Measurements from ENCODE around the gene PRSS33. TPM values are rescaled to one million over a fixed set of nuclear protein-coding genes. Genes with fewer than 3 reads are reported as not detected.

Gene PRSS33
- total RNA-seq, 1 donor from 2014 or later, result 0.23 TPM

DNA sequence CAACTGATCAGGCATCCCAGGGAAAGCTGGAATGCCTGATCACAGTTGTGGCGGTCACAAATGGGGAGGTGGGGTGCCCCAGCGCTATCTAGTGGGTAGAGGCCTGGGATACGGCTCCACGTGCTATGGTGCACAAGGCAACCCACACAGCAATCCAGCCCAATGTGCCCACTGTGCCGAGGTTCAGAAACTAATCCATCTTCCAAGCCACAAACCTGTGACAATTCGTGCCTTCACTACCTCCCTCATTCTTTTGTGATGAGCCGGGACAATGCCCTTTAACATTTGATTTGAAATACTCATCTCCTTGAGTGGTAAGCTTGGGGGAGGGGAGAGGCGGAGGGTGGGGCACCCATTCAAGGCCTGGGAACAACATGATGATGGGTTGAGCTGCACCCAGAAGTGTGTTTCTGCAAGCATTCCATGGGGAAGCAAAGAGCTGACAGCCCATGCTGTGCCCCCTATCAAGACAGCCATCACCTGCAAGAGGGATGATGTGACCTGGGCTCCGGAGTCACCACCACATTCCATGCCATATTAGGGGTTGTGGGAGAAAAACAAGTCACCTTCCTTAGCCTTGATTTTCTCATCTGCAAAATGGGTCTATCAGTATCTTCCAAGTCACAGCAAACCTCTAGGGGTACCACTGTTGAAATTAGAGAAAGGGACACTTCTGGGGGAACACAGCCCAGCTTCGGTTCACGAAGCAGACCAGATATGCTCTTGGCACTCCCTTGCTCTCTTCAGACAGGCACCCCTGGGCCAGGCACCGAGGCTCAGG is 14.0 kb downstream of the PRSS33 start:
- no peak for DNase-seq (ENCODE audit: low read depth, low spot score)
- H3K9me3 Mint-ChIP-seq, result no peaks in the 10 kb centered on the region
- TF ChIP-seq, protein P1, sequence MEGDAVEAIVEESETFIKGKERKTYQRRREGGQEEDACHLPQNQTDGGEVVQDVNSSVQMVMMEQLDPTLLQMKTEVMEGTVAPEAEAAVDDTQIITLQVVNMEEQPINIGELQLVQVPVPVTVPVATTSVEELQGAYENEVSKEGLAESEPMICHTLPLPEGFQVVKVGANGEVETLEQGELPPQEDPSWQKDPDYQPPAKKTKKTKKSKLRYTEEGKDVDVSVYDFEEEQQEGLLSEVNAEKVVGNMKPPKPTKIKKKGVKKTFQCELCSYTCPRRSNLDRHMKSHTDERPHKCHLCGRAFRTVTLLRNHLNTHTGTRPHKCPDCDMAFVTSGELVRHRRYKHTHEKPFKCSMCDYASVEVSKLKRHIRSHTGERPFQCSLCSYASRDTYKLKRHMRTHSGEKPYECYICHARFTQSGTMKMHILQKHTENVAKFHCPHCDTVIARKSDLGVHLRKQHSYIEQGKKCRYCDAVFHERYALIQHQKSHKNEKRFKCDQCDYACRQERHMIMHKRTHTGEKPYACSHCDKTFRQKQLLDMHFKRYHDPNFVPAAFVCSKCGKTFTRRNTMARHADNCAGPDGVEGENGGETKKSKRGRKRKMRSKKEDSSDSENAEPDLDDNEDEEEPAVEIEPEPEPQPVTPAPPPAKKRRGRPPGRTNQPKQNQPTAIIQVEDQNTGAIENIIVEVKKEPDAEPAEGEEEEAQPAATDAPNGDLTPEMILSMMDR (conservative IDR thresholded peaks at IDR 0.05), result no peak
- peaks cover 28% of the 10 kb centered on the region for H3K4me1 Mint-ChIP-seq
- peaks cover 14% of the 10 kb centered on the region for H3K27me3 Mint-ChIP-seq (ENCODE audit: low read depth)
- H3K4me3 Mint-ChIP-seq, result peak overlapping the region; percentile 96
- H3K27ac Mint-ChIP-seq (ENCODE audit: unreplicated experiment), result no peak overlapping the region
- peaks cover 17% of the 10 kb centered on the region for H3K36me3 Mint-ChIP-seq (ENCODE audit: low read depth)

DNA sequence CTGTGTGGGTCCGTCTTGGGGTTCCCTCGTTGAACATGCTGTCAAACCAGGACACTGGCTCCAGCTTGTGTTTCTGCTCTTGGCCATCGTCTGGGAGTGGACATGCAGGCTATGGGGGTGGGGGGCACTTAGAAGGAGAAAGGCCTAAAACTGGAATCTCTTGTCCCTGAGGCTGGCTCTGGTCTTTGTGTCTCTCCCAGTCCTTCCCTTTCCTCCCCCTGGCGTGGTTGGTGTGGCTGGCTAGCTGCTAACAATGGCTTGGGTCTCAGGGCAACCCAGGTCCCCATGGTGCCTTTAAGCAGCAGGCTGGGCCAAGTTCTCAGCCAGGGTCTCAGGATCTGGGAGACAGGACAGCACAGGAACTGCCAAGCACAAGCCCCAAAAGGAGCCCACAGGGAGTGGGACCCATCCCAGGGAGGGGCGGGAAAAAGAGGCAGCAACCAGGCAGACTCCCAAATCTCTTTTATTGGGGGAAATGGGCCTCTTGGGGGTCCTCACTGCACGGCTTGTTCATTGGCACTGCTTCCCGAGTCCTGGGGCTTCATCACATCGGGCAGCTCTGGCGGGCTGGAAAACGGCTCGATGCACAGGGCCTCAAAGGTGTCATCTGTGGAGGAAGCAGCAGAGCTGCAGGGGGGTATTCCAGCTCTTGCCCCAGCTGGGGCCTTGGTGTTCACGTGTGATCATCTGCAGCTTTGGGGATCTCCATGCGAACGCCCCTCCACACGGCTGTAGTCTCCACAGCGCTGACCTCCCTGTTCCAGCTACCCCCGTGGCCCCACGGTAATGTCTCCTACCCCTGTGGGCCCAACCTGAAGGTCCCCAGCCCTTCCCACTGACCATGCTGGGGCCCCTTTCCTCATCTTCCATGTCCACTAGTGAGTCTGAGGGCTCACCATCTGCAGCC is 15.6 kb downstream of the PRSS33 start:
- Mint-ChIP-seq H3K9me3 (no peaks in the 10 kb centered on the region), H3K4me3 (peak overlapping the region; percentile 96), H3K27me3 (ENCODE audit: low read depth) (peaks cover 14% of the 10 kb centered on the region), H3K36me3 (ENCODE audit: low read depth) (peaks cover 23% of the 10 kb centered on the region), H3K4me1 (peaks cover 21% of the 10 kb centered on the region), H3K27ac (ENCODE audit: unreplicated experiment) (peak overlapping the region; percentile 16)
- TF ChIP-seq, protein P1 (conservative IDR thresholded peaks at IDR 0.05), result no peak
- no peak for DNase-seq (ENCODE audit: low read depth, low spot score)

DNA sequence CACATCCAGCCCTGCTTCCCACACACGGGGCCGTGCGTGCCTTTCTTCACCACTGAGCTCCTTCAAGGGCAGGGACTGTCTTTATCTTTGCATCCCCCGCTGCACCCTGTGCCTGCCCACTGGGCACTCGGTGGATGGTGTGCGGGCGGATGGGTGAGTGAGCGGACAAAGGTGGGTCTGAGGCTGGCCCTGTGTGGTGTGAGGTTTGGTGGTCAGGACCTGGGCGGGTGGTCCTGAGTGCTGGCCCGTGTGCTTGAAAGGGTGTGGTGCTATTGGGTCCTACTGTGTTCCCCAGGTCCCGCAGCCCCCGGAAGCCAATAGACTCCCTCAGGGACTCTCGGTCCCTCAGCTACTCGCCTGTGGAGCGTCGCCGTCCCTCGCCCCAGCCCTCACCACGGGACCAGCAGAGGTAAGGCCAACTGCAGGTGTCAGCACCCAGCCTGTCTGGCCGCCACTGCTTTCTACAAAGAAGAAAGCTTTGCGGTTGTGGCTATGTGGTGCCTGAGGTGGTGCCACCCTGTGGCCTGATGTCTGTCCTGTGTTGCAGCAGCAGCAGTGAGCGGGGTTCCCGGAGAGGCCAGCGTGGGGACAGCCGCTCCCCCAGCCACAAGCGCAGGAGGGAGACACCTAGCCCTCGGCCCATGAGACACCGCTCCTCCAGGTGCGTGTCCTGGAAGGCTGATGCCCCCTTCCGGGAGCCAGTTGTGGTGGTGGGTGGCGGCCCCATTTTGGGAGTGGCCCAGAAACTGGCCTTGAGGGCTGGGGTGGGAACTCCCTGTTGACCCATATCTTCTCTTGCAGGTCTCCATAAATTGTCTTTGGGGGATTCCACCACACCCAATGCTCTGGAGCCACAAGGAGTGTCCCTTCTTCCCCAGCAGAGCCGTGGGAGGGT is 17.1 kb downstream of the PRSS33 start:
- H3K4me1 Mint-ChIP-seq, result peaks cover 11% of the 10 kb centered on the region
- DNase-seq (ENCODE audit: low read depth, low spot score), result no peak
- H3K27me3 Mint-ChIP-seq (ENCODE audit: low read depth), result peaks cover 13% of the 10 kb centered on the region
- H3K36me3 Mint-ChIP-seq (ENCODE audit: low read depth), result peaks cover 38% of the 10 kb centered on the region
- TF ChIP-seq, protein P1 (conservative IDR thresholded peaks at IDR 0.05), result no peak
- no peaks in the 10 kb centered on the region for H3K9me3 Mint-ChIP-seq
- no peak overlapping the region for H3K27ac Mint-ChIP-seq (ENCODE audit: unreplicated experiment)
- peak overlapping the region; percentile 96 for H3K4me3 Mint-ChIP-seq

DNA sequence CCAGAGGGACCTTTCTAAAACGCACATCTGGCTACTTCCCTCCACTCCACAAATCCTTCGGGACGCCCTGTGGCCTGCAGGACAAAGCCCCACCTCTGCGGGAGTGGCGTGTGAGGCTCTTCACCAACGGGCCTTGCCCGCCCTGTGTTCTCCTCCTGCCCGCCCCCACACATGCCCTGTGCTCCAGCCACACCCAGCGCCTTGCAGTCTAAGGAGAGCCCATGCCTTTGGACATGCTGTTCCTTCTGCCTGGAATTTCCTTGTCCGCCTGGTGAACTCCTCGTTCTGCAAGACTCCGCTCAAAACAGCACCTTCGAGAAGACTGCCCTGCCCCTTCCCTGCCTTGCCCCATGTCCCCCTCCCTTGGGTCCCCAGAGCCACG is 17.7 kb downstream of the PRSS33 start:
- no peak overlapping the region for H3K27ac Mint-ChIP-seq (ENCODE audit: unreplicated experiment)
- H3K4me3 Mint-ChIP-seq, result peak overlapping the region; percentile 76
- H3K27me3 Mint-ChIP-seq (ENCODE audit: low read depth), result peaks cover 13% of the 10 kb centered on the region
- DNase-seq (ENCODE audit: low read depth, low spot score), result no peak
- TF ChIP-seq, protein P1 (conservative IDR thresholded peaks at IDR 0.05), result no peak
- H3K36me3 Mint-ChIP-seq (ENCODE audit: low read depth), result peaks cover 44% of the 10 kb centered on the region
- peaks cover 10% of the 10 kb centered on the region for H3K4me1 Mint-ChIP-seq
- no peaks in the 10 kb centered on the region for H3K9me3 Mint-ChIP-seq

DNA sequence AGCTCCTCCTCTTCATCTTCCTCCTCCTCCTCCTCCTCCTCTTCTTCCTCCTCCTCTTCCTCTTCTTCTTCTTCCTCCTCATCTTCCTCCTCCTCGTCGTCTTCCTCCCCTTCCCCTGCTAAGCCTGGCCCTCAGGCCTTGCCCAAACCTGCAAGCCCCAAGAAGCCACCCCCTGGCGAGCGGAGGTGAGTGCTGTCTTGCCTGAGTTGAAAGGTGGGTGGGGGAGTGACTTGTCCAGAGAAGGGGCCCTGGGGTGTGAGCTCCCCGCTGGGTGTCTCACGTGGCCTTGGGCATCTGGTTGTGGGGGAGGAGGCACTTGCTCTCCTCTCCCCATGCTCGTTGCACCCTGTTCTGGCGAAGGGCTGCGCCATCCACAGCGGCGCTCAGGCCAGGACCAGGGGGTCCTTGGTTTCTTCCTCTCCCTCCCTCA is 18.2 kb downstream of the PRSS33 start:
- TF ChIP-seq, protein P1 (conservative IDR thresholded peaks at IDR 0.05), result no peak
- H3K4me1 Mint-ChIP-seq, result peaks cover 10% of the 10 kb centered on the region
- no peaks in the 10 kb centered on the region for H3K9me3 Mint-ChIP-seq
- no peak overlapping the region for H3K27ac Mint-ChIP-seq (ENCODE audit: unreplicated experiment)
- DNase-seq (ENCODE audit: low read depth, low spot score), result no peak
- peaks cover 50% of the 10 kb centered on the region for H3K36me3 Mint-ChIP-seq (ENCODE audit: low read depth)
- H3K4me3 Mint-ChIP-seq, result peak overlapping the region; percentile 76
- H3K27me3 Mint-ChIP-seq (ENCODE audit: low read depth), result peaks cover 13% of the 10 kb centered on the region
